A673 (cell line): ENCODE measurements around the gene EVA1B. TPM values are rescaled to one million over a fixed set of nuclear protein-coding genes. Genes with fewer than 3 reads are reported as not detected.

ENCODE experiments used
- BruUV-seq: library from RNA; stranded (reverse); fragments of 400-500 nt; replicated peaks from 2 replicates; lab custom pipeline; 2021; lab: Mats Ljungman, UMichigan
- CTCF ChIA-PET: fragments of 300-600 bp; sonication (Branson Sonifier 250); formaldehyde crosslinking; loops from one replicate; lab custom pipeline; 2022; ENCODE audit warnings: antibody characterized with exemption; lab: Charles Lee
- POLR2A ChIA-PET: fragments of 300-600 bp; sonication (Branson Sonifier 250); formaldehyde crosslinking; loops from one replicate; lab custom pipeline; 2022; ENCODE audit warnings: antibody characterized with exemption; ENCODE audit not compliant: low non-redundant PET; lab: Charles Lee
- DNase-seq: peaks from one replicate; pipeline ENCODE4 v3.0.0-alpha.2; 2015; ENCODE audit warnings: low spot score
- H3K27ac ChIP-seq: fragments of 200-600 bp; sonication (generic); 2 replicates; pipeline ENCODE4 v1.5.1; 2016; ENCODE audit warnings: mixed run types, low read depth, mild to moderate bottlenecking, mixed read lengths, antibody characterized with exemption, low read length; ENCODE audit not compliant: poor library complexity, severe bottlenecking
- H3K27me3 ChIP-seq: fragments of 200-600 bp; sonication (generic); replicated peaks from 2 replicates; pipeline ENCODE4 v1.6.1; 2017; ENCODE audit warnings: mixed run types, low read depth, mild to moderate bottlenecking, mixed read lengths, antibody characterized with exemption, low read length; ENCODE audit not compliant: insufficient read depth, poor library complexity
- H3K36me3 ChIP-seq: fragments of 200-600 bp; sonication (generic); 2 replicates; pipeline ENCODE4 v1.6.1; 2016; ENCODE audit warnings: mixed run types, mild to moderate bottlenecking, mixed read lengths, antibody characterized with exemption, low read length; ENCODE audit not compliant: insufficient read depth, poor library complexity, severe bottlenecking
- H3K4me1 ChIP-seq: fragments of 200-600 bp; sonication (generic); 2 replicates; pipeline ENCODE4 v1.6.1; 2017; ENCODE audit warnings: mixed run types, mild to moderate bottlenecking, mixed read lengths, antibody characterized with exemption, low read length; ENCODE audit not compliant: insufficient read depth, poor library complexity, severe bottlenecking
- H3K4me3 ChIP-seq: fragments of 200-600 bp; sonication (generic); 2 replicates; pipeline ENCODE4 v1.5.1; 2016; ENCODE audit warnings: low read depth, mixed run types, mild to moderate bottlenecking, mixed read lengths, low read length; ENCODE audit not compliant: poor library complexity, severe bottlenecking
- H3K9me3 ChIP-seq: fragments of 200-600 bp; sonication (generic); 2 replicates; pipeline ENCODE4 v1.6.1; 2016; ENCODE audit warnings: mixed run types, low read depth, mild to moderate bottlenecking, mixed read lengths, antibody characterized with exemption, low read length; ENCODE audit not compliant: poor library complexity, severe bottlenecking
- CTCF ChIP-seq: fragments of 300-800, 200-600 bp; sonication (generic); conservative IDR thresholded peaks from 2 replicates; pipeline ENCODE4 v1.5.1; 2017; ENCODE audit warnings: low read depth, mild to moderate bottlenecking, antibody characterized with exemption, low read length, moderate library complexity, mixed read lengths
- EZH2 ChIP-seq: fragments of 200-600 bp; sonication (generic); IDR thresholded peaks from 2 replicates; pipeline ENCODE4 v1.6.1; 2017; ENCODE audit warnings: borderline replicate concordance, low read depth, mild to moderate bottlenecking, mixed read lengths, antibody characterized with exemption, low read length; ENCODE audit not compliant: poor library complexity, severe bottlenecking
- intact Hi-C: fragments of 100-400 bp; cut with micrococcal nuclease; formaldehyde crosslinking; loops from one replicate; pipeline ENCODE4 v1.10.0; 2022; ENCODE audit not compliant: unreplicated experiment
- total RNA-seq: library from RNA; stranded (reverse); gene quantifications from 2 replicates; pipeline ENCODE4 v1.2.3, GENCODE V29; 2021

Gene EVA1B
- total RNA-seq, 1 experiment from 2014 or later, result 6.2 TPM

DNA sequence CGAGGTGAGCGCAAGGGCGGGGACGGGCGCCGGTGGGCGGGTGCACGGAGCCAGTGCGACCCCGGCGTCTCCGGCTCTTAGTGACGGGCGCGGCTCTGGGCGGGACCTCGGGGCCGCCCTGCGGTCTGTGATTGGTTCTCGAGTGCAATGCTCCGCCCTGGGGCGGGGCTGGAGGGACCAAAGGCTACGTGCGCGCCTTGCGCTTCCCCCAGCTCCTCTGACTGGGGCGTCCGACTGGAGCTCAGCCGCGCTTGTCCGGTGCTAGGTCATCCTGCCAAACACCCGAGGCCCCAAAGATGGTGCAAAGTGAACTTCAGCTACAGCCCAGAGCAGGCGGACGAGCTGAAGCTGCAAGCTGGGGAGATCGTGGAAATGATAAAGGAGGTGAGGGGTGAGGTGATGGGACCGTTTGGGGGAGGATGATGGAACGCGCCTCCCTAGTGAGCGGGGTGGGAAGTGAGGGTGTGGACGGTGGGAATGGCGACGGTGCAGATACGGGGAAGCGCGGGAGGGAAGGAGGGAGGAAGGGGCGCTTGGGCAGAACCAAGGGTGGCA lies 16.5 kb downstream of the EVA1B start:
- Histone ChIP-seq H3K27me3 (no peaks in the 10 kb centered on the region), H3K27ac (peak overlapping the region; percentile 70), H3K4me3 (peak overlapping the region; percentile 53), H3K9me3 (no peaks in the 10 kb centered on the region), H3K36me3 (peaks cover 24% of the 10 kb centered on the region), H3K4me1 (no peaks in the 10 kb centered on the region)
- BruUV-seq, result no TSS peak
- POLR2A ChIA-PET, result interaction anchor here (0.5 kb wide), 1 partner anchor 64 kb away, joined by 4 read pairs; no protein-coding TSS in a partner anchor
- intact Hi-C loops, result loop anchor here (10.0 kb wide), 1 partner anchor 118 kb away; no protein-coding TSS in a partner anchor
- TF ChIP-seq EZH2 (no peak), CTCF (no peak)
- peak; percentile 95 for DNase-seq
- CTCF ChIA-PET, result no interaction called here

DNA sequence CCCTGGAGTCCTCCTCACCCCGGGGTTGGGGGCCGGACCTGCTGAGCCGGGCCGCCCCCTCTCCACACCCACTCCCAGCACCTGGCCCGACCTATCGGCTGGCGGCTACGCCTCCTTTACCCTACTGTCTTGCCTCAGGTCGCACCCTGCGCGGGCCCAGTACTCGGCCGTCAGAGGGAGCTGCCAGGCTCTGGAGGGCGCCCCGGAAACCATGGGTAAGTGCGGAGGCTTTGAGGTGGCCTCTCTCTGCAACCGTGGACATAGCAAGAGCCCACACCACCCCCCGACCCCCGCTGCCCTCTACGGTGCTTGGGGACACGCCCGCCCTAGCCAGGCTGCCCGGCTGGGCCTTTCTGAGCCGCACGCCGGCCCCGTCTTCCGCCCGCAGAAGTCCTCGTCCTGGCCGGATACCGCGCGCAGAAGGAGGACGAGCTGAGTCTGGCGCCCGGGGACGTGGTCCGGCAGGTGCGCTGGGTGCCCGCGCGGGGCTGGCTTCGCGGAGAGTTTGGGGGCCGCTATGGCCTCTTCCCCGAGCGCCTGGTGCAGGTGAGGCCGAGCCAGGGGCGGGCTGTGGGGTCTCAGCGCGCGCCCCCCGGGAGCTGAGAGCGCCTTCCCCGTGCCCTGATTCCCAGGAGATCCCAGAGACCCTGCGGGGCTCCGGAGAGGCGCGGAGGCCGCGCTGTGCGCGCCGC lies 17.1 kb downstream of the EVA1B start, which contains the start of gene SH3D21:
TSS of gene SH3D21 (plus strand) at position 159 of the 692 bp plus-strand sequence. CDS start at position 212, 53 bp downstream.
- no peaks in the 10 kb centered on the region for H3K9me3 ChIP-seq
- no peak for TF ChIP-seq CTCF
- TF ChIP-seq EZH2, result no peak
- H3K4me1 ChIP-seq, result no peaks in the 10 kb centered on the region
- DNase-seq, result no peak
- intact Hi-C loops, result loop anchor here (10.0 kb wide), 1 partner anchor 118 kb away; no protein-coding TSS in a partner anchor
- POLR2A ChIA-PET, result interaction anchor here (0.6 kb wide), 1 partner anchor 566 kb away, joined by 3 read pairs; no protein-coding TSS in a partner anchor
- BruUV-seq, result no TSS peak
- peak within 1 kb of the TSS; percentile 70 for H3K27ac ChIP-seq
- peak within 1 kb of the TSS; percentile 53 for H3K4me3 ChIP-seq
- no peaks in the 10 kb centered on the region for H3K27me3 ChIP-seq
- CTCF ChIA-PET, result no interaction called here
- peaks cover 30% of the 10 kb centered on the region for H3K36me3 ChIP-seq

DNA sequence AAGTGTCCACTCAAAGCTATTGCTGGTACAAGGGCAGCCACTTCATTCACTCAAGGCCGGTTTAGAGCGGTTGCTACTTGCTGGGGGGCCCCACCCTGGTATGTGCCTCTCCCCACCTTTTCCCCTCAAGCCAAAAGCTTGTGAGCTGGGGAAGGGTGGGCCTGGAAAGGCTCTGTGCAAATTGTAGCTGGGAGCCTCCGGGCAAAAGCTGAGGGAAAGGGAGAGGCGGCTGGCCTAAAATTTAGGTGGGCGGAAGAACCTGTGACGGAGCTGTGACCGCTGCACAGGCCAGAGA lies 17.6 kb downstream of the EVA1B start:
- no peak overlapping the region for H3K4me3 ChIP-seq
- no peak for TF ChIP-seq CTCF
- no peak for TF ChIP-seq EZH2
- no peaks in the 10 kb centered on the region for H3K9me3 ChIP-seq
- no peak for DNase-seq
- peak overlapping the region; percentile 70 for H3K27ac ChIP-seq
- ChIA-PET CTCF (no interaction called here), POLR2A (interaction anchor here (0.6 kb wide), 1 partner anchor 566 kb away, joined by 3 read pairs; no protein-coding TSS in a partner anchor)
- peaks cover 35% of the 10 kb centered on the region for H3K36me3 ChIP-seq
- no TSS peak for BruUV-seq
- H3K4me1 ChIP-seq, result no peaks in the 10 kb centered on the region
- intact Hi-C loops, result loop anchor here (10.0 kb wide), 1 partner anchor 119 kb away; no protein-coding TSS in a partner anchor
- no peaks in the 10 kb centered on the region for H3K27me3 ChIP-seq
